GM12878 (cell line): ENCODE results near the gene DESI2. TPM values are rescaled to one million over a fixed set of nuclear protein-coding genes. Genes with fewer than 3 reads are reported as not detected.

ENCODE experiments used
- ATAC-seq: fragments of 200-7000 bp; cut with Tn5 transposase; 3 replicates; pipeline ENCODE4 v1.9.1; 2020; ENCODE audit warnings: mild to moderate bottlenecking, moderate library complexity
- BruUV-seq: library from RNA; stranded (reverse); fragments of 400-500 nt; replicated peaks from 2 replicates; lab custom pipeline; 2021; lab: Mats Ljungman, UMichigan
- CTCF ChIA-PET: fragments of 300-600 bp; sonication (Branson Sonifier 250); formaldehyde crosslinking; extraction: SDS; loops from one replicate; lab custom pipeline; 2021; ENCODE audit warnings: inconsistent platforms; lab: Yijun Ruan, JAX
- POLR2A ChIA-PET: fragments of 350-600 bp; formaldehyde crosslinking; extraction: SDS; loops from one replicate; lab custom pipeline; 2021; ENCODE audit warnings: inconsistent platforms; lab: Charles Lee
- RAD21 ChIA-PET: fragments of 300-600 bp; sonication (Branson Sonifier 250); formaldehyde crosslinking; loops from one replicate; lab custom pipeline; 2023; ENCODE audit warnings: antibody characterized with exemption; ENCODE audit not compliant: unreplicated experiment; lab: Charles Lee
- SMC1A ChIA-PET: fragments of 300-600 bp; sonication (Branson Sonifier 250); formaldehyde crosslinking; loops from one replicate; lab custom pipeline; 2023; ENCODE audit not compliant: unreplicated experiment, uncharacterized antibody; lab: Charles Lee
- DNase-seq: peaks from one replicate; pipeline ENCODE4 v3.0.0-alpha.2; 2011; ENCODE audit warnings: low read depth, low spot score
- FAIRE-seq: peaks from 3 replicates; lab custom pipeline; 2011; peaks lifted over from hg19 to GRCh38; lab: Jason Lieb, UNC
- H2AFZ ChIP-seq: 2 replicates; pipeline ENCODE4 v1.6.0; 2011; ENCODE audit warnings: low read depth, low read length, control low read depth; ENCODE audit not compliant: control insufficient read depth
- H3K27ac ChIP-seq: 2 replicates; pipeline ENCODE4 v1.5.1; 2011; ENCODE audit warnings: control low read depth; ENCODE audit not compliant: control insufficient read depth, insufficient read depth
- H3K27me3 ChIP-seq, 2 experiments: replicated peaks in 1 of 2; 2 replicates each; pipeline versions ENCODE4 v1.6.0 to v1.6.1; 2011; ENCODE audit warnings: low read length in 1 of 2; ENCODE audit not compliant: control insufficient read depth in 2 of 2, insufficient read depth in 2 of 2
- H3K36me3 ChIP-seq, 2 experiments: 2 replicates each; pipeline ENCODE4 v1.5.1; 2011; ENCODE audit warnings: low read length in 1 of 2; ENCODE audit not compliant: control insufficient read depth in 2 of 2, insufficient read depth in 2 of 2
- H3K4me1 ChIP-seq: 2 replicates; pipeline ENCODE4 v1.6.1; 2011; ENCODE audit warnings: mild to moderate bottlenecking, low read length, moderate library complexity, mixed read lengths; ENCODE audit not compliant: control insufficient read depth, insufficient read depth
- H3K4me2 ChIP-seq: 2 replicates; pipeline ENCODE4 v1.6.0; 2011; ENCODE audit warnings: control low read depth; ENCODE audit not compliant: control insufficient read depth, insufficient read depth
- H3K4me3 ChIP-seq: fragments of 200-600 bp; sonication (generic); 2 replicates; pipeline ENCODE4 v1.5.1; 2016
- H3K79me2 ChIP-seq: 2 replicates; pipeline ENCODE4 v1.6.0; 2011; ENCODE audit warnings: low read length; ENCODE audit not compliant: control insufficient read depth, insufficient read depth
- H3K9ac ChIP-seq: 2 replicates; pipeline ENCODE4 v1.8.0; 2011; ENCODE audit warnings: low read length, control low read depth, mixed read lengths; ENCODE audit not compliant: control insufficient read depth, insufficient read depth
- H3K9me3 ChIP-seq: replicated peaks from 3 replicates; pipeline ENCODE4 v1.5.1; 2011; ENCODE audit warnings: mild to moderate bottlenecking, low read length; ENCODE audit not compliant: control insufficient read depth, insufficient read depth
- H4K20me1 ChIP-seq: 2 replicates; pipeline ENCODE4 v1.6.0; 2011; ENCODE audit not compliant: control insufficient read depth, insufficient read depth
- ATF3 ChIP-seq: IDR thresholded peaks from 2 replicates; pipeline ENCODE4 v1.6.1; 2011; ENCODE audit warnings: low read depth, mild to moderate bottlenecking, low read length, moderate library complexity, borderline replicate concordance; ENCODE audit errors: extremely low read depth
- BRCA1 ChIP-seq: IDR thresholded peaks from 2 replicates; pipeline ENCODE4 v1.6.1; 2011; ENCODE audit warnings: low read depth, low read length, improper control_type of control experiment
- CEBPZ ChIP-seq: fragments of 150-350 bp; IDR thresholded peaks from 2 replicates; pipeline ENCODE4 v1.6.1; 2016; ENCODE audit warnings: low read depth, low read length
- CHD4 ChIP-seq: fragments of 200-600 bp; sonication (generic); IDR thresholded peaks from 2 replicates; pipeline ENCODE4 v1.6.1; 2016; ENCODE audit warnings: mild to moderate bottlenecking
- DPF2 ChIP-seq: fragments of 450-650 bp; IDR thresholded peaks from 2 replicates; pipeline ENCODE4 v1.6.1; 2017; ENCODE audit warnings: mild to moderate bottlenecking
- FOS ChIP-seq: IDR thresholded peaks from 3 replicates; pipeline ENCODE4 v1.6.1; 2011; ENCODE audit warnings: borderline replicate concordance; ENCODE audit not compliant: insufficient read length; ENCODE audit errors: extremely low read depth
- HDGF ChIP-seq: fragments of 450-650 bp; IDR thresholded peaks from 2 replicates; pipeline ENCODE4 v1.6.1; 2016; ENCODE audit warnings: antibody characterized with exemption
- IRF3 ChIP-seq: fragments of 450-650 bp; IDR thresholded peaks from 2 replicates; pipeline ENCODE4 v1.6.1; 2014; ENCODE audit warnings: mild to moderate bottlenecking
- KAT2A ChIP-seq: conservative IDR thresholded peaks from 2 replicates; pipeline ENCODE4 v1.6.1; 2011; ENCODE audit warnings: low read depth, low read length; ENCODE audit not compliant: control insufficient read depth
- KLF5 ChIP-seq: fragments of 450-650 bp; IDR thresholded peaks from 2 replicates; pipeline ENCODE4 v1.6.1; 2014; ENCODE audit warnings: mild to moderate bottlenecking; ENCODE audit not compliant: partially characterized antibody
- NFIC ChIP-seq: IDR thresholded peaks from 2 replicates; pipeline ENCODE4 v1.6.1; 2012; ENCODE audit warnings: low read depth, mild to moderate bottlenecking, inconsistent platforms, low read length, moderate library complexity
- PAX5 ChIP-seq: IDR thresholded peaks from 2 replicates; pipeline ENCODE4 v1.6.1; 2011; ENCODE audit warnings: low read depth, low read length, borderline replicate concordance
- SMAD1 ChIP-seq: fragments of 450-650 bp; IDR thresholded peaks from 2 replicates; pipeline ENCODE4 v1.6.1; 2018; ENCODE audit warnings: mild to moderate bottlenecking, low read depth; ENCODE audit not compliant: partially characterized antibody
- SMC3 ChIP-seq: IDR thresholded peaks from 2 replicates; pipeline ENCODE4 v1.6.1; 2011; ENCODE audit warnings: low read length, improper control_type of control experiment, borderline replicate concordance
- SUPT20H ChIP-seq: IDR thresholded peaks from 2 replicates; pipeline ENCODE4 v1.6.1; 2011; ENCODE audit warnings: low read depth, mild to moderate bottlenecking, low read length, moderate library complexity, borderline replicate concordance; ENCODE audit not compliant: control insufficient read depth
- SUZ12 ChIP-seq: fragments of 200-600 bp; sonication (generic); IDR thresholded peaks from one replicate; pipeline ENCODE4 v1.6.1; 2018; ENCODE audit warnings: antibody characterized with exemption, mild to moderate bottlenecking; ENCODE audit not compliant: unreplicated experiment
- USF2 ChIP-seq: IDR thresholded peaks from 2 replicates; pipeline ENCODE4 v1.6.1; 2011; ENCODE audit warnings: low read depth, low read length, improper control_type of control experiment, borderline replicate concordance
- YBX1 ChIP-seq: fragments of 450-650 bp; IDR thresholded peaks from 2 replicates; pipeline ENCODE4 v1.6.1; 2016; ENCODE audit warnings: antibody characterized with exemption
- ZNF207 ChIP-seq: fragments of 450-650 bp; IDR thresholded peaks from 2 replicates; pipeline ENCODE4 v1.6.1; 2014; ENCODE audit warnings: antibody characterized with exemption, mild to moderate bottlenecking, borderline replicate concordance
- WGBS: methylation state at CpG from one replicate; pipeline ENCODE4 v1.1.6; 2016; ENCODE audit warnings: low lambda C conversion rate; ENCODE audit not compliant: insufficient replicate concordance, insufficient coverage; ENCODE audit errors: missing lambda C conversion rate; 5-methylcytosine and 5-hydroxymethylcytosine counted together
- in situ Hi-C: fragments of 300-500 bp; cut with MboI; formaldehyde crosslinking; loops from 9 replicates; pipeline ENCODE4 v1.14.3; 2018; ENCODE audit warnings: mixed read lengths
- intact Hi-C: fragments of 100-400 bp; cut with micrococcal nuclease; formaldehyde crosslinking; loops from one replicate; pipeline ENCODE4 v1.14.2; 2022; ENCODE audit not compliant: unreplicated experiment
- polyA plus RNA-seq, 11 experiments: library from polyadenylated mRNA; depleted of rRNA in 4 of 11; unstranded in 6 of 11; stranded (reverse) in 5 of 11; fragments of >200 nt; fragmentation: Nextera tagmentation in 4 of 11; fragmentation: Illumina TruSeq in 1 of 11; extraction: Ambion mirVana in 4 of 11; extraction: Trizol in 1 of 11; gene quantifications; 1 replicate in 1 of 11; 2 replicates in 10 of 11; pipeline versions ENCODE4 v1.2.1 to v1.2.3, GENCODE V29; 2011 to 2016; ENCODE audit warnings: inconsistent platforms in 2 of 11, missing spikeins in 2 of 11, low read depth in 1 of 11
- total RNA-seq, 4 experiments: library from RNA; depleted of rRNA in 3 of 4; stranded (reverse); fragments of >200 nt in 3 of 4; fragmentation: Illumina TruSeq in 1 of 4; extraction: Trizol in 1 of 4; gene quantifications; 2 replicates each; pipeline versions ENCODE4 v1.2.1 to v1.2.3, GENCODE V29; 2013 to 2021

DESI2 gene
- total and polyA plus RNA-seq, 10 of the 15 experiments (the other 5 are each of a cell fraction or from before 2014, with no cell fraction given) = 6.2 to 21.5 (median 17.3) TPM

GRCh38 chr1:244741692-244742091 lies 88.8 kb downstream of the DESI2 start:
- BruUV-seq = no TSS peak
- ChIA-PET CTCF (no interaction called here), SMC1A (no interaction called here), RAD21 (no interaction called here), POLR2A (no interaction called here)
- ATAC-seq = no peak
- no peak for DNase-seq
- H2AFZ ChIP-seq = no peak overlapping the region
- WGBS = 82% methylated on average over 5 of the region's 5 CpGs
- H3K36me3 ChIP-seq = no peaks in the 10 kb centered on the region
- intact Hi-C loops (no loop called here), in situ Hi-C loops (no loop called here)
- H3K4me1 ChIP-seq = no peaks in the 10 kb centered on the region
- H4K20me1 ChIP-seq = no peaks in the 10 kb centered on the region
- H3K27me3 ChIP-seq = no peaks in the 10 kb centered on the region
- H3K9me3 ChIP-seq = peaks cover 3% of the 10 kb centered on the region; the same call in 1 of the 3 replicates
- FAIRE-seq = no peak
- no peak overlapping the region for H3K4me2 ChIP-seq
- no peak overlapping the region for H3K9ac ChIP-seq
- TF ChIP-seq YBX1 (no peak), BRCA1 (no peak), HDGF (no peak), PAX5 (no peak), KAT2A (no peak), DPF2 (no peak), NFIC (no peak), SUZ12 (no peak), ZNF207 (no peak), USF2 (no peak), FOS (no peak), SUPT20H (no peak), SMC3 (no peak), IRF3 (no peak), KLF5 (no peak), ATF3 (no peak), CEBPZ (no peak), SMAD1 (no peak), CHD4 (no peak)
- no peak overlapping the region for H3K27ac ChIP-seq
- H3K4me3 ChIP-seq = no peak overlapping the region
- H3K79me2 ChIP-seq = no peaks in the 10 kb centered on the region
